NCI-H2196 treated with DMSO at 0.1 percent for 48 hours (cell line): ENCODE measurements around the gene PIK3R6.
"Not testable (repeated sequence)": the region's sequence is repeated elsewhere in the genome, so short reads cannot be mapped to it uniquely, and the experiment has no call there.

Experiments used
- DNase-seq: peaks from one replicate; lab custom pipeline; 2025; ENCODE audit not compliant: unreplicated experiment; lab: John Stamatoyannopoulos, UW

PIK3R6 gene

DNA sequence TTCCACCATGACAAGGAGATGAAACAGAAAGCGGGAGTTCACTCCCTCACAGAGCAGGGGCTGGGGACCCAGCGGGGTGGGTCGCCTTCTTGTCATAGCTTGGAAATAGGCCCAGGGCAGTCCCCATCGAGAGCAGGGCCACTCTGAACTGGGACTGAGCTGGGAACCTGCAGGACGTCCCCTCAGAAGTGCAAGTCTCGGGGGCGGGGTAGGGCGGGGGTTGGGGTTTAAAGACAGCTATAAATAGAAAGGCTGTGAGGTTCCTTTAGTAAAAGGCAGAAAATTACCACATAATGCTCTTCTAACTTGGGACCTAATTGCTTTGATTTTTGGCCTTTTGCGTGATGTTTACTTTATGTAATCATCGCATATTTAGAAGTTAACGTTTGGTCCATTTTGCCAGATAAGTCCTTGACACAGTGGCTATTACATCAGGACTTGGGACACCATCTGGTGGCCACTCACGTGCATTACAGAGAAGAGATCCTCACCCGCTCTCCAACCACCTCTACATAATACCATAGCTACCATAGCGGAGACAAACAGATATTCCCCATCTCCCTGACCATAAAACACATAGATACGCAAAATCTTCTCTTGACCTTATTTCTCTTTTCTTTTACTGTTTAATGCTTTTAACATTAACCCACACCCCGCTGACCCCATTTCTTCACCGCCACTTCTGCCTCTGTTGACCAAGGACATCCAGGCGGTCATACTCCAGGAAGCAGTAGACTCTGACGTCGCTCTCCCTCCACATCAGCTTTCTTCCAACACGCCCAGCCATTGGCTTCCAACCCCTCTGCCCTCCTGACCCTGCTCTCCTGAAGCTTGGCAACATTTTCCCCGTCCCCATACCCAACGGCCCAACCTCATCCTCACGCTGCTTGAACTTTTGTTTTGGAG, 27.5 kb upstream of the PIK3R6 start:
- DNase-seq = no peak

DNA sequence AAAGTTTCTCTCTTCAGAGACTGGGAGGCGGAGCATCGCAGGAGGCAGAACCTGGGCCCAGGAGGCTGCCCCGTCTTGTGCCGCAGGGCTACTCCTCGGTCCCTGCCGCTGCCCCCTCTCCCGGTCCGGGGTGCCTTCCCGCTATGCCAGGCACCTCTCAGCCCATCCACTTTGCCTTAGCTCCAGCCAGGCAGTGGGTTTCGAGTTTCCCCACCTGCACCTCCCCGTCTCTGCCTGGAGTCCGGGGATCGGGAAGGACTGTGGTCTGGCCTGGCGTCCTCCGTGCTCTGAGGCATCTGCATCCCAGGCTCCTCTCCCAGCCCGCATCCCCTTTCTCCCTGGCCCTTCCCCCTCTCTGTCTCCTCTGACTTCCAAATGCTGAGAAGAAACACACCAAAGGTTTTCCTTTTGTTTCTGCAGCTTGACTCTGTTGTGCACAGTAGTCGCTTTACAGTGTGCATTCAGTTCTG, 26.8 kb upstream of the PIK3R6 start:
- DNase-seq = no peak

DNA sequence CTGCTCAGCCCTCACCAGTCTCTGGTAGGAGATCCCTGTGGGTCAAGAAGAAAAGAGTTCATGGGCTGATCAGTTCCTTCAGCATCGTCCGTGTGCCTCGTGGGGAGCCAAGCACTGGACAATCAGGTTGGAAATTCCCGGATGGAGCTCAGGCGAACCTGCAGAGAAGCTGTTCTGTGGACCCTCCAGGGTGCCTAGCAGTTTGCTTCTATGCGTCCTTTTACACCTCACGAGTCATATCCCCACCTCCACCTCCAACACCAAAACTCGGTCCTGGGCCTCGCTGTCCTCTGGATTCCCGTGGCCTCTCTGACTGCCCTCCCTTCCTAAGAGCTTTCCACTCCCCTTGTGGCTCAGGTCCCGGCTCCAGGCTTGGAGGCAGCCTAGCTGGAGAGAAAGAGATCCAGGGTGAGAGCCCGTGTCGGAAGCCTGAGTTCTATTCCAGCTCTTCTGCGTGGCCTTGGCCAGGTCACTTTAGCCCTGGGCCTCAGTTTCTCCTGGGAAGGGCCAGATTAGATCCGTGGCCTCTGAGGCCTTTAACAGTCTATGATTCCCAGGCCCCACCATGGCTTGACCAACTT, 26.2 kb upstream of the PIK3R6 start:
- no peak for DNase-seq

DNA sequence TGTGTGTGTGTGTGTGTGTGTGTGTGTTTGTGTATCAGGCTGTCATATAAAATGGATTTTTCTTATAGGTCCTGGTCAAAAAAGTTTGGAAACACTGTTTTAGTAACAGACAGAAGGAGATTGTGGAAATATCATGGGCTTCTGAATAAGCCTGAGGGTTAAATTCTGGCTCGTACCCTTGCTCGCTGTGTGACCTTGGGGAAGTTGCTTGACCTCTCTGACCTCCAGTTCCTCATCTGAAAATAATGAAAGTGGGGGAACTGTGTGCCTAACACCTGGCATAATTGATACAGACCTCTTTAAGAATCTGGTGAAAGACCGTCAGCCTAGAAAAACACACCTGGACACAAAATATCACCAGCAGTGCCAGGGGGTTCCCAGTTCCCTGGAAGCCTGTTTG, 25.6 kb upstream of the PIK3R6 start:
- no peak for DNase-seq

DNA sequence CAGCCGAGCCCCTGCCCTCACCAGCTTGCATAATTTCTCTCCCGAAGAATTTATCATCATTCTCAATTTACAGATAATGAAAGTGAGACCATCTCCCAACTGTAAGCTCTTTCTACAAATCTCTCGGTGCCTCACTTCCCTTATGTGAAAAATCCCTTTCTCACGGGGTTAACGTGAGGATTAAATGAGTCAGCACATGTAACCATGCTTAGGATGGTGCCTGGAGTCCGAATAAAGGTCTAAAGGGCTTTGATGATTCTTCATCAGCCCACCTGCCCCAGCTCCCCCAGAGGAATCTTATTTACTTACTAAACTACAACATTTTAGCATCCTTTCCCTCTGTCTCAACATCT, 24.8 kb upstream of the PIK3R6 start:
- no peak for DNase-seq

DNA sequence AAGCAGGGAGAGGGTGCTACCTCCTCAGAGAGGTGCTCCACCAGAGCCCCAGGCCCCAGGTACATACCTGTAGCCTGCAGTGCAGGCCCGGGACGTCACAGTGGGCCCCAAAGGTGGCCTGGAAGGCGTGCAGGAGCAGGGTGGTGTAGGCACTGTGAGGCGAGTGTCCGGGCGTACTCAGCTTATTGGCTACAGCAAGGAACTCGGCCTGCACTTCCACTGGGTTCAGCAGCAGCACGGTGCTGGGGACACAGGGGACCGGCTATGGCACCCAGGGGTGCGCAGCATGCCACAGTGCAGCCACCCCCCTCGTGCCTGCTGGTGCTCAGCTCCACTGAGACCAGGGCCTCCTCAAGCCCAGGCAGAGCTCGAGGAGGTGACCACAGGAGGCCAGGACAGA, 23.2 kb upstream of the PIK3R6 start:
- DNase-seq = no peak

DNA sequence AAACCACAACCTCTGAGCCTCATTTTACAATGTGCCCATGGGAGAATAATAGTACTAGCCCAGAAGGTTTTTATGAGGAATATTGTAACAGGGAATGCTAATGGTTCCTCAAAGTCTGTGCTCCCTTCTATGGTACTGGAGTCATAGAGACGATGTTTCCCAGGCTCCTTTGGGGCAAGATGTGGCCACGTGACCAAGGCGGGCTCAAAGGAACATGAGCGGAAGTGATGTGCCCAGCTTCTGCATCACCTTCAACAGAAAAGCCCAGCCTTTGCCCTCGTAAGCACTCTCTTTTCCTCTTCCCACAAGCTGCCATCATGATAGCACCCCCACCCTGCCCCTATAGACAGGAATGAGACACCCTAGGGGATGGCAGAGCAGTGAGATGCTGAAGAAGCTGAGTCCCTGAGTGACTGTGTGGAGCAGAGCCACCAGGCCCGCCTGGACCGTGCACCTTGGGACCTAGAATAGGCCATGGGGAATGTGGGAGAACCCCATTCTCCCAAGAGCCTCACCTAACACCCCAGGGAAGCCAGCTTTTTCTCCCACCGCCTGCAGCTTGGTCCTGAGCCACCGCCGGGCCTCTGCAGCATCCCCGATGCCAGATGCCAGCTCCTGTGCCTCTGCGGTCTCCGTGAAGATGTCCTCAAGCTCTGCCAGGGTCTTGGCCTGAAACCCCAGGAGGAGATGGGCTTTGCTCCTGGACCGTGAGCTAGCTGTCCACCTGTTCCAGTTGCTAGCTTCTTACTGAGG, 22.2 kb upstream of the PIK3R6 start:
- no peak for DNase-seq

DNA sequence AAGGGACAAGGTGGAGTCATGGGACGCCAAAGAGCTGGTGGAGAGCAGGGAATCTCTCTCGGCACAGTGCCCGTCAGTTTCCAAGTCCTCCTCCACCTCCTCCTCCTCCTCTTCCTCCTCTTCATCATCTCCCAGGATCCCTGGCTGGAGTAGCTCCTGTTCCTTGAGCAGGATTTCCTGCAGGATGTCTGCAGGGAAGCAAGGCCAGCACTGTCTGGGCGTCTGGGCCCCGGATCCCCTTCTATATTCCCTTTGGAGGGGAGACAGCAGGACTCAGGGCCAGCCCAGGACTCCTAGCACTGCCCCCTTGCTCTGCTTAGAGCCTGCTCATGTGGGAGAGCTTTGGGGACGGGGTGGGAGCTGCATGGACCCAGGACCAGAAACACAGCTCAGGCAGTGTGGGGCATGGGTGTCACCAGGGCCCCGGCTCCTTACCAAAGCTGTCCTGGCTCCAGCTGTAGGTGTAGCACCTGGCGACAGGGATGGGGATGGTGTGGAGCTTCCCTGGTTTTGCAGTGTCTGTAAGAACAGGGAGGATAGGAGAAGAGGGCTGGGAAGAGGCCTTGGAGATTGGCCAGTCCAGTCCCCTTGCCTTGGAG, 21.3 kb upstream of the PIK3R6 start:
- DNase-seq = no peak

DNA sequence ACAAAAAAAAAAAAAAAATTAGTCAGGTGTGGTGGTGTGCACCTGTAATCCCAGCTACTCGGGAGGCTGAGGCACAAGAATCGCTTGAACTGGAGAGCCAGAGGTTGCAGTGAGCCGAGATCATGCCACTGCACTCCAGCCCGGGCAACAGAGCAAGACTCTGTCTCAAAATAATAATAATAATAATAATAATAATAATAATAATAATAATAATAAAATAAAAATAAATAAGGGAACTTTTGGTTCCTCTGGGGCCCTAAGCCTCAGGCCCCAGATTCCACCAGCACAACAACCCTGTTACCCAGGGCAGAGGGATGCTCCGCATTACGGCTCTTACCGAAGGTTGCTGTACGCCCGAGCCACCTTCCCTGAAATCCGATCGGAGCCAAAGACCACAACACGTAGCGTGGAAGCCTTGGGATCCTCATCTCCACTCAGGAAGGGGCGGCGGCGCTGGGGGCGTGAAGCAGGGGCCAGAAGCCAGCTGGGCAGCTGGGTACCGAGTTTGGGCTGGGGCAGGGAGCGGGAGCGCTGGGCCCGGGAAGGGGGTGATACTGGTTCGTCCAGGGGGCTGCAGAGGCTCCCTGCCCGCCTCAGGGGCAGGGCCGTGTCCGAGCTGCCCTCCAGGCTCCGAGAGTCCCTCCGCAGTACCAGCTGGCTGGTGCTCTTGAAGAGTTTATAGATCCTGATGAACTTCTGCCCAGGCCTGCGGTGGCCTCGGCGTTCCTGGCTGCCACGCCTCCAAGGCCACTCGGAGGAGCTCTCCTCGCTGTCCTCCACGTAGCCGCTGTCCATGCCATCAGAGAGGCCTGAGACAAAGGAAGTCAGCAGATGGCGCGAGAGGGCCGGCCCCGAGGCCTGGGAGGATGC, 20.6 kb upstream of the PIK3R6 start:
- no peak for DNase-seq

DNA sequence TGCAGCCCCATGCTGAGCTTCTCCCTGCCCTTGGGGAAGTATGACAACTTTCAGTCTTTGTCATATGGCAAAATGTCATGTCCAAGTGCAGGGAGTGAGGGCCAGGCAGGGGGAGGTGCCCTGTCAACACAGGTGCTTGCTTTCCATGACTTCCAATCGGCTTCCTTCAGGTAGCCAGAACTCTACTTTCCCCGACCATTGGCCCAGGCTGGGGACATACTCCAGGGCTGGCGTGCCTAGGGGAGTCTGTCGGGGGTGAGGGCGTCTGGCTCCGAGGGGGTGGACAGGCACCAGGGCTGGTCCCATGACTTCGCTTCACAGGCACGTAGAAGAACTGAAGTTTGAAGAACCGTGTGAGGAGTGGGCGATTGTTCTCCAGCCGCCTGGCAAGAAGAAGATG, 19.8 kb upstream of the PIK3R6 start:
- DNase-seq = no peak

DNA sequence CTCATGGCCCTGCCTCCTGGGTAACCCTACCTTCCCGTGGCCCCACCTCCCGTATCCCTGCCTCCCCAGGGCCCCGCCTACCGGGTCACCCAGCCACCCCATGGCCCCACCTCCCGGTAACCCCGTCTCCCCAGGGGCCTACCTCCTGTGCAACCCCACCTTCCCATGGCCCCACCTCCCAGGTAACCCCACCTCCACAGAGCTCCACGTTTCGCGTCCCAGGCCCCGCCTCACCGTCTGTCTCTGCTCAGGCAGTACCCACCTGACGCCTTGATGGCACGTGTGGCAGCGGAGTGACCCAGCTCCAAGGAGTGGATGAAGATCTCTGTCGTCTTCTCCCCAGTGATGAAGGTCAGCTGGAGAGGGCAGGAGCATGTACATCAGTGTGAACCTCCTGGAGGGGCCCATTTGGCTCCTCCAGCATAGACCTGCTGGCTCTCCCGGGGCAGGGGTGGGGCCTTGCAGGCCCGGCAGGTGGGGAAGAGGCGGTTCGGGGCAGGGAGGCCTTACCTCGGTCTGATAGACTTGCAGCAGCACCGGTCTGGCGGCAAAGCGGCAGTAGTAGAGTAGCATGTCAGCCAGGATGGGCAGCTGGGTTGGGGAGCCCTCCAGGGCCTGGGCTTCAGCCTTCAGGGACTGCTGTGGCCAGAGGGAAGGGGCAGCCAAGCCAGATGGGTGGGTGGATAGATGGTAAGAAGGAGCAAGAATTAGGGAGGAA, 18.7 kb upstream of the PIK3R6 start:
- DNase-seq = no peak

DNA sequence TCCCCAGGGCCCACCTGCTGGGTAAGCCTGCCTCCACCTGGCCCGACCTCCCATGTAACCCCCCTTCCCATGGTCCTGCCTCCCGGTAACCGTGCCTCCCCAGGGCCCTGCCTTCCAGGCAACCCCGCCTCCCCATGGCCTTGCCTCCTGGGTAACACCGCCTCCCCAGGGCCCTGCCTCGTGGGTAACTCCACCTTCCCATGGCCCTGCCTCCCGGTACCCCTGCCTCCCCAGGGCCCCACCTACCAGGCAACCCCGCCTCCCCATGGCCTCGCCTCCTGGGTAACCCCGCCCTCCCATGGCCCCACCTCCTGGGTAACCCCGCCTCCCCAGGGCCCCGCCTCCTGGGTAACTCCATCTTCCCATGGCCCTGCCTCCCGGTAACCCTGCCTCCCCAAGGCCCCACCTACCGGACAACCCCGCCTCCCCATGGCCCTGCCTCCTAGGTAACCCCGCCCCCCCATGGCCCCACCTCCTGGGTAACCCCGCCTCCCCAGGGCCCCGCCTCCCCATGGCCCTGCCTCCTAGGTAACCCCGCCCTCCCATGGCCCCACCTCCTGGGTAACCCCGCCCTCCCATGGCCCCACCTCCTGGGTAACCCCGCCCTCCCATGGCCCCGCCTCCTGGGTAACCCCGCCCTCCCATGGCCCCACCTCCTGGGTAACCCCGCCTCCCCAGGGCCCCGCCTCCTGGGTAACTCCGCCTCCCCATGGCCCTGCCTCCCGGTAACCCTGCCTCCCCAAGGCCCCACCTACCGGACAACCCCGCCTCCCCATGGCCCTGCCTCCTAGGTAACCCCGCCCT, 17.9 kb upstream of the PIK3R6 start:
- DNase-seq = not testable (repeated sequence)

DNA sequence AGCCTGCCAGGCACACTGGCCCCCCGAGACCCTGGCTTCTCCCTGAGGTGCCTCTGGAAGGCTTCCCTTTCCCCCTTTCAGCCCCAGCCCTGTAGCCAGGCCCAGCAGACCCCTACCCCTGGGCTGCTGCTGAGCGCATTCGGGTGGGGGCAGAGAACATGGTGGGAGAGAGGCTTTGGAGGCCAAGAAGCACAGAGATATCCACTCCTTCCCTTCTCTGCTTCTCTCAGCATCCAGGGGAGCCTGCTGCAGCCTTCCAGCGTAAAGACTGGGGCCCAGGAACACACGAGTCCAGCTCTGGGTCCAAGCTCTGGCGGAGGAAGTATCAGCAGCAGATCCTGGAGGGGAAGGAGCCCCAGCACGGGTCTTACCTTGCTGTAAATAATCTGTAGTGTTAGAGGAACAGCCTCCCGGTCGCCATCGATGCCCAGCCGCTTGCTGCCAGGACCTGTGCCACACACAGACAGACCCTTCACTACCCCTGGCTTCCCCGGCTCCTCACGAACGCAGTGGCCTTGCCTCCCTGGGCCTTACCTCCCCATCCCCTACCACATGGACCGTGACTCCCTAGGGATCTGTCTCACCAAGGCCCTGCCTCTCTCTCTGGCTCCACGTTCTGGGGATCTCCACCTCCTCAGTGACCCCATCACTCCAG, 17.0 kb upstream of the PIK3R6 start:
- DNase-seq = no peak

DNA sequence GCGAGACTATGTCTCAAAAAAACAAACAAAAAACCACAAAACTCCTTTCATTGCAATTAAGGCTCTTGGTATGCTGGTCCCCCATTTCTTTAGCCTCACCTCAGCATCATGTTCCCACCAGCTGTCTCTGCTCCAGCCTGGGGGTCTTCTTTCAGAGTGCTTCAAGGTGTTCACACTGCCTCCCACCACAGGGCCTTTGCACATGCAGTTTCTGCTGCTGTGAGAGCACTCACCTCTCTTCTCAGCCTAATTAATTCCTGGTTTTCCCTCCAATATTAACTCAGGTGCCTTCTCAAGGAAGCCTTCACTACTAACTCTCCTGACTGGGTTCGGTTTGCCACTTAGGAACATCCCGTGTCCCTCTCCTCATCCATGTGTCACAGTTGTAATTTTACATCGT, 15.9 kb upstream of the PIK3R6 start:
- DNase-seq = no peak

DNA sequence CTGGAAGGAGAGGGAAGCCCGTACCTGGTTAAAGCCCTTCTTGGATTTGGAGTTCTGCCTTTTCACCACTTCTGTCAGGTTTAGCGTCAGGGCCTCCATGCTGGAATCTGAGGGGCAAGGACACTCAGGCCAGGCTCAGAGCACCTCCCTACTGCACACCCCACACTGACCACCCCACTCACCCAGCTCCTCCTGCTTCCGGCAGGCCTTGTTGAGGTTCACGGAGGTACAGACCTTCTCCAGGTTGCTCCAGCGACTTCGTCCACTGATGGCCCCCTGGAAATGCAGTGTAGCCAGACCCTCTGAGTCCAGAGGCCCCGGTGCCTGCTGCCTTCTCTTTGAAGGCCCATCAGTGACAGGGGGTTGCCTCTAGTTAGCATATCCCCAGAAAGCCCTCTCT, 14.1 kb upstream of the PIK3R6 start:
- no peak for DNase-seq

DNA sequence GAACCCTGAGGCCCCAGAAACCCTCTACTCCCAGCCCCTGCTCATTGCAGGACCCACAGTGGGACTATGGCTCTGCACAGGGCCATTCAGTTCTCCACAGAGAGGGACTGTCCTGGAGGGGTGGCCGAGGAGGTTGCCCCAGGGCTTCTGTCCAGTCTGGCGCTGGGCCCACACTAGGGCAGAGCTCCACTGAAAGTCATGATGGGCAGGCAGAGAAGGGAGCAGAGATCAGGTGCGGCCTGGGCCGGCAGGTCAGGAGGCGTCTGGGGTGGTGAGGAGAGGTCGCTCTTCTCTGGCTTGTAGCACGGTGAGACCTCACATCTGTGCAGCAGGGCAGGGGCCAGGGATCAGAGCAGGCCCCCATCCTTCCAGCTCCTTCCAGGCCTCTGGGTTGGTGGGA, 13.0 kb upstream of the PIK3R6 start:
- DNase-seq = no peak

DNA sequence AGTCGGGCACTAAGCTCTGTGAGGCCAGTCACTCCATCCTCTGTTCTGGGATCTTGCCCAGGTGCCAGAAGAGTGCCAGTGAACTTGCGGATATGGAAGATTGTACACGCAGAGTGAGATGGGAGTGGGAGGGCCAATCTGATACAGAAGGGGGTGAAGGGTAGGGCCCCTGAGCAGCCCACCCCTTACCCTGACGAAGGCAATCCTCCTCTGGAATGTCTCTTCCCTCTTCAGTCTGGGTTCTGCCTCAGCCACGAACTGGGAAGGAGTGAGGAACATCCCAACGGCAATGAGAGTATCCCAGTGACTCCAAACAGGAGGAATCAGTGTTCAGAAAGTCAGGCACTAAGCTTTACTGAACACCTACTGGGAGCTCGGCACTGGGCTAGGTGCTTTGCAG, 11.9 kb upstream of the PIK3R6 start:
- DNase-seq = no peak

DNA sequence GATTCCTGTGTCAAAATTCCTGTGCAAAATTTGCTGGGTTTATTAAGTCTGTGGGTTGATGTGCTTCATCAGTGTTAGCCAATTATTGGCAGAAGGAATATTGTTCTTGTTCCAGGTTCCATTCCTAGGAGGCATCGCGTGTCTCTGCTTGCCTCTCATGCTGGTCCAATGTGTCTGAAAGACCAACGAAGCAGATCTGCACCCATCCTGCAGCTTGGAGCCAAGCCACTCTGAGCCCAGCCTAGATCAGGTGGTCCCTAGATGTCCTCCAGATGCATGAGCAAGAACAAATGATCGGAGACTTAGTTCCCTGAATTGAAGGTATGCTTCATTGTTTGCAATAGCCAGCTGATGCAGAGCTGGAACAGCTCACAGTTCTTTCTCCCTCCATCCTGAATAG, 10.5 kb upstream of the PIK3R6 start:
- DNase-seq = no peak

DNA sequence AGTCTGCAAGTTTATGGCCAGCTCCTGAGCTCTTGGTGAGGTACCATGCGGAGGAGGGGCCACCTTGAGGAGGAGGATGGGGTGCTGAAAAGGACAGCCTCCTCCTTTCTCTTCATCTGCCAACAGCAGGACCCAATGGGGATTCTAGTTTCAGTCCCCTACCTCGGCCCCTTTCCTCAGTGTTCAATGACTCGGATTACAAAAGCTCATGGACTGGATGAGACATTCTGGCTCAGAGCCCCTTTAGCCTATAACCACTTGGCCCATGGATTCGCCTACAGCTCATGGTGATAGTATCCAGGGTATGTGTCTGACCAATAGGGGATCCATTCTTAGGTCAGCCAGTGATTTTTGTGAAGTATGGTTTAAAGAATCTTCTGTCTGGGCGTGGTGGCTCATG, 8.5 kb upstream of the PIK3R6 start:
- DNase-seq = no peak
